Peyer's patch (tissue), 4 donors: ENCODE measurements around the gene MORC4. TPM values are rescaled to one million over a fixed set of nuclear protein-coding genes. Genes with fewer than 3 reads are reported as not detected.

Experiments
- DNase-seq, 3 donors: peaks; one replicate each; pipeline ENCODE4 v3.0.0-alpha.2; 2017 to 2019
- H3K27ac ChIP-seq, 4 donors: fragments of 200-600 bp; sonication (generic); one replicate each; pipeline ENCODE4 v1.5.1; 2016 to 2019
- H3K27me3 ChIP-seq, 2 donors: fragments of 200-600 bp; sonication (generic); one replicate each; pipeline ENCODE4 v1.5.1; 2019
- H3K36me3 ChIP-seq, 3 donors: fragments of 200-600 bp; sonication (generic); one replicate each; pipeline ENCODE4 v1.5.1; 2016 to 2019
- H3K4me1 ChIP-seq, 4 donors: fragments of 200-600 bp; sonication (generic); one replicate each; pipeline ENCODE4 v1.5.1; 2016 to 2019
- H3K4me3 ChIP-seq, 4 donors: fragments of 200-600 bp; sonication (generic); 1 replicate in 3 of 4; 2 replicates in 1 of 4; pipeline ENCODE4 v1.5.1; 2016 to 2019; ENCODE audit warnings: mild to moderate bottlenecking in 1 of 4
- H3K9me3 ChIP-seq, 4 donors: fragments of 200-600 bp; sonication (generic); one replicate each; pipeline ENCODE4 v1.5.1; 2016 to 2019; ENCODE audit warnings: mild to moderate bottlenecking in 1 of 4
- CTCF ChIP-seq, 6 experiments: fragments of 450-650 bp in 4 of 6; fragments of 200-600 bp in 2 of 6; sonication (generic) in 1 of 6; IDR thresholded peaks; one replicate each; pipeline ENCODE4 v1.5.1; 2017 to 2019; ENCODE audit warnings: antibody characterized with exemption in 6 of 6, mild to moderate bottlenecking in 3 of 6, moderate library complexity in 1 of 6
- POLR2A ChIP-seq, 2 donors: fragments of 450-650 bp; IDR thresholded peaks; one replicate each; pipeline ENCODE4 v1.5.1; 2017; ENCODE audit warnings: antibody characterized with exemption in 2 of 2, mild to moderate bottlenecking in 2 of 2, moderate library complexity in 2 of 2
- total RNA-seq, 4 donors: library from RNA; depleted of rRNA; stranded (reverse); fragments of >200 nt; gene quantifications; one replicate each; pipeline ENCODE4 v1.1.0, GENCODE V29; 2016

Gene MORC4
- total RNA-seq, 4 donors from 2014 or later: 5.9 to 47.9 (median 10.4) TPM

GRCh38 chrX:106999002-106999975 lies 723 bp downstream of the MORC4 start:
- Histone ChIP-seq H3K9me3 (no peaks in the 10 kb centered on the region), H3K4me3 (peak overlapping the region; percentile 46 to 70 (median 60)), H3K27me3 (no peaks in the 10 kb centered on the region), H3K4me1 (no peaks in the 10 kb centered on the region), H3K36me3 (no peaks in the 10 kb centered on the region), H3K27ac (peak overlapping the region; percentile 43 to 63 (median 61))
- DNase-seq: peak; percentile 53 to 77 (median 59)
- TF ChIP-seq POLR2A (IDR thresholded peaks at IDR 0.05): no peak
- TF ChIP-seq CTCF (IDR thresholded peaks at IDR 0.05): peak in 4 of 6 experiments; percentile 23 to 39 (median 28)

GRCh38 chrX:106997611-106998010 lies 2.4 kb downstream of the MORC4 start:
- no peak overlapping the region for H3K4me3 ChIP-seq
- no peak for DNase-seq
- H3K4me1 ChIP-seq: no peaks in the 10 kb centered on the region
- H3K9me3 ChIP-seq: no peaks in the 10 kb centered on the region
- H3K36me3 ChIP-seq: no peaks in the 10 kb centered on the region
- no peaks in the 10 kb centered on the region for H3K27me3 ChIP-seq
- TF ChIP-seq POLR2A (IDR thresholded peaks at IDR 0.05): no peak
- H3K27ac ChIP-seq: no peak overlapping the region

GRCh38 chrX:106995678-106996077 lies 4.3 kb downstream of the MORC4 start:
- no peaks in the 10 kb centered on the region for H3K4me1 ChIP-seq
- no peaks in the 10 kb centered on the region for H3K36me3 ChIP-seq
- H3K27ac ChIP-seq: no peak overlapping the region
- H3K9me3 ChIP-seq: no peaks in the 10 kb centered on the region
- no peak for DNase-seq
- H3K27me3 ChIP-seq: no peaks in the 10 kb centered on the region
- TF ChIP-seq POLR2A (IDR thresholded peaks at IDR 0.05) (no peak), CTCF (IDR thresholded peaks at IDR 0.05) (no peak)
- no peak overlapping the region for H3K4me3 ChIP-seq

- H3K9me3 ChIP-seq: no peaks in the 10 kb centered on the region
- TF ChIP-seq POLR2A (IDR thresholded peaks at IDR 0.05) (no peak), CTCF (IDR thresholded peaks at IDR 0.05) (no peak)
- no peak for DNase-seq
- H3K4me3 ChIP-seq: no peak overlapping the region
- H3K36me3 ChIP-seq: no peaks in the 10 kb centered on the region
- H3K27ac ChIP-seq: no peak overlapping the region
- no peaks in the 10 kb centered on the region for H3K4me1 ChIP-seq
- H3K27me3 ChIP-seq: no peaks in the 10 kb centered on the region
These were observed 12.5 kb downstream of the MORC4 start for GRCh38 chrX:106987488-106987887.

- H3K27ac ChIP-seq: no peak overlapping the region
- no peaks in the 10 kb centered on the region for H3K27me3 ChIP-seq
- TF ChIP-seq POLR2A (IDR thresholded peaks at IDR 0.05): no peak
- TF ChIP-seq CTCF (IDR thresholded peaks at IDR 0.05): no peak
- DNase-seq: no peak
- no peaks in the 10 kb centered on the region for H3K36me3 ChIP-seq
- no peak overlapping the region for H3K4me3 ChIP-seq
- H3K9me3 ChIP-seq: no peaks in the 10 kb centered on the region
- no peaks in the 10 kb centered on the region for H3K4me1 ChIP-seq
These were observed 18.9 kb downstream of the MORC4 start for GRCh38 chrX:106980952-106981626.

- TF ChIP-seq POLR2A (IDR thresholded peaks at IDR 0.05) (no peak), CTCF (IDR thresholded peaks at IDR 0.05) (no peak)
- H3K27me3 ChIP-seq: no peaks in the 10 kb centered on the region
- H3K4me1 ChIP-seq: no peaks in the 10 kb centered on the region
- DNase-seq: no peak
- no peak overlapping the region for H3K27ac ChIP-seq
- H3K9me3 ChIP-seq: no peaks in the 10 kb centered on the region
- H3K36me3 ChIP-seq: no peaks in the 10 kb centered on the region
- no peak overlapping the region for H3K4me3 ChIP-seq
These were observed 23.6 kb downstream of the MORC4 start for GRCh38 chrX:106976416-106976815.
